A549 (cell line): Measurements from ENCODE around the gene TLNRD1. TPM values are rescaled to one million over a fixed set of nuclear protein-coding genes. Genes with fewer than 3 reads are reported as not detected.

Experiments
- polyA plus RNA-seq, 4 experiments: library from polyadenylated mRNA; depleted of rRNA in 3 of 4; stranded (reverse); fragments of >200 nt; fragmentation: RNase III in 1 of 4; extraction: RNeasy Plus Mini Kit Qiagen cat#74134 plus additional on column Dnase treatment in 1 of 4; gene quantifications; 2 replicates in 3 of 4; 3 replicates in 1 of 4; pipeline ENCODE4 v1.2.3, GENCODE V29; 2011 to 2017
- small RNA-seq, 6 experiments: library from RNA; depleted of rRNA; stranded (forward); fragments of <200 nt; gene quantifications; one replicate each; pipeline ENCODE3, GENCODE V24; 2012

Gene TLNRD1
- polyA plus RNA-seq, 2 of the 4 experiments (the other 2 are of a cell fraction), result 6.6 to 7.2 TPM

Small RNAs within 50 kb of the gene (small RNA-seq; reads per million reads assigned to genes)
- gene MIR4514, result 0 reads per million in 6 experiments

Other genes with a start within 250 kb of the TLNRD1 start
- gene CEMIP, start 221.6 kb upstream of the TLNRD1 start, polyA plus RNA-seq (2011; rRNA removed), result 0.84 and 1.1 TPM in 2 replicates
- 0.32 to 0.75 TPM (median 0.54 TPM) in 3 replicates for gene CEMIP, start 221.6 kb upstream of the TLNRD1 start, polyA plus RNA-seq (2017; fragmentation: RNase III; extraction: RNeasy Plus Mini Kit Qiagen cat#74134 plus additional on column Dnase treatment)
- gene MESD, start 11.1 kb upstream of the TLNRD1 start, polyA plus RNA-seq (2011; rRNA removed), result 29.6 and 35.6 TPM in 2 replicates
- gene MESD, start 11.1 kb upstream of the TLNRD1 start, polyA plus RNA-seq (2017; fragmentation: RNase III; extraction: RNeasy Plus Mini Kit Qiagen cat#74134 plus additional on column Dnase treatment), result 39.2 to 41.0 TPM (median 39.4 TPM) in 3 replicates
- gene CFAP161, start 133.3 kb downstream of the TLNRD1 start, polyA plus RNA-seq (2011; rRNA removed), result not detected in 2 replicates
- gene CFAP161, start 133.3 kb downstream of the TLNRD1 start, polyA plus RNA-seq (2017; fragmentation: RNase III; extraction: RNeasy Plus Mini Kit Qiagen cat#74134 plus additional on column Dnase treatment), result not detected in 3 replicates
- gene IL16, start 196.0 kb downstream of the TLNRD1 start, polyA plus RNA-seq (2011; rRNA removed), result not detected in 2 replicates
- 0.05 to 0.09 TPM in 2 of 3 replicates, not detected in the other for gene IL16, start 196.0 kb downstream of the TLNRD1 start, polyA plus RNA-seq (2017; fragmentation: RNase III; extraction: RNeasy Plus Mini Kit Qiagen cat#74134 plus additional on column Dnase treatment)